ENCODE results near the gene FOXP1. TPM values are rescaled to one million over a fixed set of nuclear protein-coding genes. Genes with fewer than 3 reads are reported as not detected.

FOXP1 gene
- total RNA-seq, 4 donors from 2014 or later, result 103 to 173 (median 140) TPM

DNA sequence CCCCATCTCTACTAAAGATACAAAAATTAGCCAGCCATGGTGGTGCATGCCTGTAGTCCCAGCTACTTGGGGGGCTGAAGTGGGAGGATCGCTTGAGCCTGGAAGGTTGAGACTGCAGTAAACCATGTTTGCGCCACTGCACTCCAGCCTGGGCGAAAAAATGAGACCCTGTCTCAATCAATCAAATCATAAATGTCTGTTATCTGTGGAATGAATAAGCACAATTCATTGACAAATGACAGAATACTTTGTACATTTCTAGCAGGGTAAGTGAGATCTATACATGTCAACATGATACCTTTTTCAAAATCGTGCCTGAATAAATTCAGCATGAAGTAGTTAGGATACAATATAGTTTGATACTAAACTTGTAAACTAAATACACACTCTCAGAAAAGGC is 181.2 kb downstream of the FOXP1 start:
- peaks cover 0 to 13% (median 0%) of the 10 kb centered on the region in 4 donors for H3K4me1 ChIP-seq
- no peak for DNase-seq
- TF ChIP-seq, protein P1, sequence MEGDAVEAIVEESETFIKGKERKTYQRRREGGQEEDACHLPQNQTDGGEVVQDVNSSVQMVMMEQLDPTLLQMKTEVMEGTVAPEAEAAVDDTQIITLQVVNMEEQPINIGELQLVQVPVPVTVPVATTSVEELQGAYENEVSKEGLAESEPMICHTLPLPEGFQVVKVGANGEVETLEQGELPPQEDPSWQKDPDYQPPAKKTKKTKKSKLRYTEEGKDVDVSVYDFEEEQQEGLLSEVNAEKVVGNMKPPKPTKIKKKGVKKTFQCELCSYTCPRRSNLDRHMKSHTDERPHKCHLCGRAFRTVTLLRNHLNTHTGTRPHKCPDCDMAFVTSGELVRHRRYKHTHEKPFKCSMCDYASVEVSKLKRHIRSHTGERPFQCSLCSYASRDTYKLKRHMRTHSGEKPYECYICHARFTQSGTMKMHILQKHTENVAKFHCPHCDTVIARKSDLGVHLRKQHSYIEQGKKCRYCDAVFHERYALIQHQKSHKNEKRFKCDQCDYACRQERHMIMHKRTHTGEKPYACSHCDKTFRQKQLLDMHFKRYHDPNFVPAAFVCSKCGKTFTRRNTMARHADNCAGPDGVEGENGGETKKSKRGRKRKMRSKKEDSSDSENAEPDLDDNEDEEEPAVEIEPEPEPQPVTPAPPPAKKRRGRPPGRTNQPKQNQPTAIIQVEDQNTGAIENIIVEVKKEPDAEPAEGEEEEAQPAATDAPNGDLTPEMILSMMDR (IDR thresholded peaks at IDR 0.05), result no peak
- H3K36me3 ChIP-seq, result no peaks in the 10 kb centered on the region
- H3K4me3 ChIP-seq, result no peak overlapping the region
- H3K9me3 ChIP-seq, result no peaks in the 10 kb centered on the region
- no peaks in the 10 kb centered on the region for H3K27me3 ChIP-seq
- H3K27ac ChIP-seq, result no peak overlapping the region

DNA sequence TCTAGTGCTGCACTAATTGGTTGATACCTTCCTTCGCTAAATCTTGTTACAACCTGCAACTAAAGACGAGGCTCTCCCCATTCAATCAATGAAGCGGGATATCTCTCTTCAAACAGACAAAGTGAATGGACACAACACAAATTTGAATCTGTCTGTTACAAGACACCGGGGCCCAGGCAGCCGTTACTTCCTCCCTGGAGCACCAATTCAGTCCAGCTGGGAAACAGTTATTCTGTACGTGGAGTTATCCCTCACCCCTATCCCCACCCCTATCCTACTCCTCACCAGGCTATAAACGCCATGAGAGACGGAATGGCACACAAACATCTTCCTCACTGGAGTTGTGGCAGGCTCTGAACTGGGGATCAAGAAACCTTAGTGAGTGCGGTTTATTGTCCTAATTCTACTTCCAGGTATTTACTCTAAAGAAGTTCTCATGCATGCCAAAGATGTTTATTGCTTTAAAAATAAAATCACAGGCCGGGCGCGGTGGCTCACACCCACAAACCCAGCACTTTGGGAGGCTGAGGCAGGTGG is 181.8 kb downstream of the FOXP1 start:
- Histone ChIP-seq H3K4me3 (no peak overlapping the region), H3K36me3 (no peaks in the 10 kb centered on the region), H3K27ac (no peak overlapping the region), H3K27me3 (no peaks in the 10 kb centered on the region), H3K4me1 (peaks cover 0 to 15% (median 0%) of the 10 kb centered on the region in 4 donors), H3K9me3 (no peaks in the 10 kb centered on the region)
- TF ChIP-seq POLR2A (IDR thresholded peaks at IDR 0.05), result no peak
- TF ChIP-seq, protein P1 (IDR thresholded peaks at IDR 0.05), result no peak
- DNase-seq, result no peak

- no peaks in the 10 kb centered on the region for H3K36me3 ChIP-seq
- no peak overlapping the region for H3K27ac ChIP-seq
- no peaks in the 10 kb centered on the region for H3K9me3 ChIP-seq
- DNase-seq, result no peak
- no peaks in the 10 kb centered on the region for H3K27me3 ChIP-seq
- H3K4me1 ChIP-seq, result peaks cover 0 to 21% (median 0%) of the 10 kb centered on the region in 4 donors
- no peak overlapping the region for H3K4me3 ChIP-seq
- no peak for TF ChIP-seq POLR2A (IDR thresholded peaks at IDR 0.05)
- TF ChIP-seq, protein P1 (IDR thresholded peaks at IDR 0.05), result no peak
These were observed 182.5 kb downstream of the FOXP1 start for GRCh38 chr3:71400986-71401451.

DNA sequence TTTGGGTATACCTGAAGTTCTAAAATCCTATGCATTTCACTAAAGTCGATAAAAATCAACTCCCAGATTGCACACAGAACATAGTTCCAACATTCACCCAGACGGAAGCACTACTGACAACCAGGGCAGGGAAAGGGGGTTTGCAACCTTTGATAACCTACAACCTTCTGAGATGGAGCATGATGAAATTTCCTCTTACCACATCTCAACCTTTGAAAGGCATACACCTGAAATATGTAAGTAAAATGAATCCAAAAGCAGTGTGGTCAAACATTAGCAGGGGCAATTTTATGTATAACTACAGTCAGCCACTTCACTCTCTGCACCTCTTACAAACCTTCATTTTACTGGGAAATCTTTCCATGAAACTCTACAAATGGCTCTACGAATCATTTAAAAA is 184.1 kb downstream of the FOXP1 start:
- TF ChIP-seq, protein P1 (IDR thresholded peaks at IDR 0.05), result no peak
- no peak for TF ChIP-seq POLR2A (IDR thresholded peaks at IDR 0.05)

GRCh38 chr3:71398157-71398836 is 185.2 kb downstream of the FOXP1 start:
- Histone ChIP-seq H3K4me3 (no peak overlapping the region), H3K4me1 (peaks cover 0 to 24% (median 0%) of the 10 kb centered on the region in 4 donors), H3K9me3 (no peaks in the 10 kb centered on the region), H3K27ac (no peak overlapping the region), H3K36me3 (no peaks in the 10 kb centered on the region), H3K27me3 (no peaks in the 10 kb centered on the region)
- TF ChIP-seq POLR2A (IDR thresholded peaks at IDR 0.05), result no peak
- TF ChIP-seq, protein P1 (IDR thresholded peaks at IDR 0.05), result no peak
- DNase-seq, result no peak

More for the DNA sequence above, 184.1 kb downstream of the FOXP1 start:
- Histone ChIP-seq H3K27me3 (no peaks in the 10 kb centered on the region), H3K9me3 (no peaks in the 10 kb centered on the region), H3K36me3 (no peaks in the 10 kb centered on the region), H3K4me3 (no peak overlapping the region), H3K27ac (no peak overlapping the region), H3K4me1 (peaks cover 0 to 24% (median 0%) of the 10 kb centered on the region in 4 donors)
- DNase-seq, result no peak
